HepG2 (cell line): ENCODE data around the gene ABCC3. TPM values are rescaled to one million over a fixed set of nuclear protein-coding genes. Genes with fewer than 3 reads are reported as not detected.

Experiments
- CBFB ChIP-seq: sonication (generic); formaldehyde crosslinking; IDR thresholded peaks from 2 replicates; pipeline ENCODE4 v1.4.0; 2020; ENCODE audit warnings: missing genetic modification reagents
- HIVEP1 ChIP-seq: sonication (generic); formaldehyde crosslinking; IDR thresholded peaks from 2 replicates; pipeline ENCODE4 v1.4.0; 2020; ENCODE audit warnings: mild to moderate bottlenecking, missing genetic modification reagents
- HOXA3 ChIP-seq: sonication (generic); formaldehyde crosslinking; IDR thresholded peaks from 2 replicates; pipeline ENCODE4 v1.5.0; 2020; ENCODE audit warnings: missing genetic modification reagents
- IRX3 ChIP-seq: sonication (generic); formaldehyde crosslinking; IDR thresholded peaks from 2 replicates; pipeline ENCODE4 v1.8.1; 2023; ENCODE audit warnings: mild to moderate bottlenecking, low read depth, missing genetic modification reagents, borderline replicate concordance
- ISX ChIP-seq: sonication (generic); formaldehyde crosslinking; conservative IDR thresholded peaks from 2 replicates; pipeline ENCODE4 v1.5.0; 2020; ENCODE audit warnings: missing genetic modification reagents
- KLF16 ChIP-seq, 2 experiments: sonication (generic) in 1 of 2; formaldehyde crosslinking in 1 of 2; IDR thresholded peaks; 2 replicates each; pipeline versions ENCODE4 v1.6.1 to v1.8.0; 2016 to 2023; ENCODE audit warnings: missing genetic modification reagents in 2 of 2, missing compliant biosample characterization in 1 of 2
- PCBP1 ChIP-seq: fragments of 200-400 bp; formaldehyde crosslinking; IDR thresholded peaks from 2 replicates; pipeline ENCODE4 v1.6.1; 2017; ENCODE audit warnings: mild to moderate bottlenecking, low read depth, low read length, borderline replicate concordance
- POLR2AphosphoS5 ChIP-seq: IDR thresholded peaks from 2 replicates; pipeline ENCODE4 v1.6.1; 2012; ENCODE audit warnings: low read depth, low read length
- PRPF4 ChIP-seq: fragments of 200-400 bp; formaldehyde crosslinking; IDR thresholded peaks from 2 replicates; pipeline ENCODE4 v1.6.1; 2016; ENCODE audit warnings: low read length, low read depth; ENCODE audit not compliant: poor library complexity, severe bottlenecking
- SALL1 ChIP-seq: sonication (generic); formaldehyde crosslinking; IDR thresholded peaks from 2 replicates; pipeline ENCODE4 v1.8.0; 2022; ENCODE audit warnings: mild to moderate bottlenecking, missing genetic modification reagents
- TAF15 ChIP-seq: fragments of 200-400 bp; formaldehyde crosslinking; IDR thresholded peaks from one replicate; pipeline ENCODE4 v1.6.1; 2018; ENCODE audit warnings: mild to moderate bottlenecking, low read depth, low read length; ENCODE audit not compliant: poor library complexity, severe bottlenecking
- ZNF232 ChIP-seq: sonication (generic); formaldehyde crosslinking; IDR thresholded peaks from 2 replicates; pipeline ENCODE4 v1.4.0; 2020; ENCODE audit warnings: missing genetic modification reagents, borderline replicate concordance
- ZNF235 ChIP-seq: sonication (generic); formaldehyde crosslinking; IDR thresholded peaks from 2 replicates; pipeline ENCODE4 v1.8.1; 2023; ENCODE audit warnings: mild to moderate bottlenecking, missing genetic modification reagents, borderline replicate concordance
- polyA plus RNA-seq, 8 experiments: library from polyadenylated mRNA; depleted of rRNA in 3 of 8; stranded (reverse) in 7 of 8; unstranded in 1 of 8; fragments of >200 nt; fragmentation: Illumina TruSeq in 4 of 8; extraction: Trizol in 4 of 8; gene quantifications; 2 replicates each; pipeline versions ENCODE4 v1.2.1 to v1.2.3, GENCODE V29; 2011 to 2016; ENCODE audit warnings: low read depth in 4 of 8, missing spikeins in 1 of 8, mixed read lengths in 1 of 8; ENCODE audit not compliant: insufficient read depth in 1 of 8
- total RNA-seq, 5 experiments: library from RNA; depleted of rRNA; stranded (reverse); fragments of >200 nt; fragmentation: Illumina TruSeq; extraction: Trizol; gene quantifications; 2 replicates each; pipeline ENCODE4 v1.2.3, GENCODE V29; 2016; ENCODE audit warnings: low read depth in 1 of 5
- TF ChIP-seq, protein P1 (sequence below): sonication (generic); formaldehyde crosslinking; IDR thresholded peaks from 2 replicates; pipeline ENCODE4 v1.5.0; 2020; ENCODE audit warnings: mild to moderate bottlenecking, missing genetic modification reagents, borderline replicate concordance
- TF ChIP-seq, protein P2 (sequence below): sonication (generic); formaldehyde crosslinking; IDR thresholded peaks from 2 replicates; pipeline ENCODE4 v1.4.0; 2020; ENCODE audit warnings: missing genetic modification reagents, mild to moderate bottlenecking, borderline replicate concordance
- TF ChIP-seq, protein P3 (sequence below): sonication (generic); formaldehyde crosslinking; IDR thresholded peaks from 2 replicates; pipeline ENCODE4 v1.4.0; 2020; ENCODE audit warnings: low read depth, mild to moderate bottlenecking, missing genetic modification reagents

The ABCC3 gene
- total and polyA plus RNA-seq, 2 of the 13 experiments (the other 11 are each of a cell fraction or from before 2014, with no cell fraction given) = 25.2 to 50.7 TPM

DNA sequence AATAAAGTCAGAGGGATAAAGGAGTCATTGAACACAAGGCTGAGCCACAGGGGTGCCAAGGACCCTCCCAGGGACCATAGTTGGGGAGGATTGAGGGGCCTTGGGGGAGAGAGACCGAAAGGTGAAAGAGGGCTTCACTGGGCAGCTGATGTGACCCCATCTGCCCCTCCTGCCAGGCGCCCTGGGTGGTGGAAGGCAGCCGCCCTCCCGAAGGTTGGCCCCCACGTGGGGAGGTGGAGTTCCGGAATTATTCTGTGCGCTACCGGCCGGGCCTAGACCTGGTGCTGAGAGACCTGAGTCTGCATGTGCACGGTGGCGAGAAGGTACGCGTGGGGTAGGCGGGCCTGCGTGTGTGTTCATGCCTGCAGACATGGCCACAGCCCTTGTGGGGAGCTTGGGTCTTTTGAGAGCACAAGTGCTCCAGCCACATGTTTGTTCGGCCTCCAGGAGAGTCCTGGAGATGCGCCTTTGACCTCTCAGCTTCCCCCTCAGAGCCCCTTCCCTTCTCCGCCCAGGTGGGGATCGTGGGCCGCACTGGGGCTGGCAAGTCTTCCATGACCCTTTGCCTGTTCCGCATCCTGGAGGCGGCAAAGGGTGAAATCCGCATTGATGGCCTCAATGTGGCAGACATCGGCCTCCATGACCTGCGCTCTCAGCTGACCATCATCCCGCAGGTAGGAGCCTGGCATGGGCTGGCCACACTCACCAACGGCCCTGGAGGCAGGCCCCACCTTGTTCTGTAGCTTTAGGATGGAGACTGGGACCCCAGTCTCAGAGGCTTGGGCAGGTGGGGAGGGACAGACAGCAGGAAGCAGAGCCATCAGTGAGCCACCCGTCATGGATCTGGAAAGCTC lies 49.0 kb downstream of the ABCC3 start (continued):
- TF ChIP-seq, protein P1, sequence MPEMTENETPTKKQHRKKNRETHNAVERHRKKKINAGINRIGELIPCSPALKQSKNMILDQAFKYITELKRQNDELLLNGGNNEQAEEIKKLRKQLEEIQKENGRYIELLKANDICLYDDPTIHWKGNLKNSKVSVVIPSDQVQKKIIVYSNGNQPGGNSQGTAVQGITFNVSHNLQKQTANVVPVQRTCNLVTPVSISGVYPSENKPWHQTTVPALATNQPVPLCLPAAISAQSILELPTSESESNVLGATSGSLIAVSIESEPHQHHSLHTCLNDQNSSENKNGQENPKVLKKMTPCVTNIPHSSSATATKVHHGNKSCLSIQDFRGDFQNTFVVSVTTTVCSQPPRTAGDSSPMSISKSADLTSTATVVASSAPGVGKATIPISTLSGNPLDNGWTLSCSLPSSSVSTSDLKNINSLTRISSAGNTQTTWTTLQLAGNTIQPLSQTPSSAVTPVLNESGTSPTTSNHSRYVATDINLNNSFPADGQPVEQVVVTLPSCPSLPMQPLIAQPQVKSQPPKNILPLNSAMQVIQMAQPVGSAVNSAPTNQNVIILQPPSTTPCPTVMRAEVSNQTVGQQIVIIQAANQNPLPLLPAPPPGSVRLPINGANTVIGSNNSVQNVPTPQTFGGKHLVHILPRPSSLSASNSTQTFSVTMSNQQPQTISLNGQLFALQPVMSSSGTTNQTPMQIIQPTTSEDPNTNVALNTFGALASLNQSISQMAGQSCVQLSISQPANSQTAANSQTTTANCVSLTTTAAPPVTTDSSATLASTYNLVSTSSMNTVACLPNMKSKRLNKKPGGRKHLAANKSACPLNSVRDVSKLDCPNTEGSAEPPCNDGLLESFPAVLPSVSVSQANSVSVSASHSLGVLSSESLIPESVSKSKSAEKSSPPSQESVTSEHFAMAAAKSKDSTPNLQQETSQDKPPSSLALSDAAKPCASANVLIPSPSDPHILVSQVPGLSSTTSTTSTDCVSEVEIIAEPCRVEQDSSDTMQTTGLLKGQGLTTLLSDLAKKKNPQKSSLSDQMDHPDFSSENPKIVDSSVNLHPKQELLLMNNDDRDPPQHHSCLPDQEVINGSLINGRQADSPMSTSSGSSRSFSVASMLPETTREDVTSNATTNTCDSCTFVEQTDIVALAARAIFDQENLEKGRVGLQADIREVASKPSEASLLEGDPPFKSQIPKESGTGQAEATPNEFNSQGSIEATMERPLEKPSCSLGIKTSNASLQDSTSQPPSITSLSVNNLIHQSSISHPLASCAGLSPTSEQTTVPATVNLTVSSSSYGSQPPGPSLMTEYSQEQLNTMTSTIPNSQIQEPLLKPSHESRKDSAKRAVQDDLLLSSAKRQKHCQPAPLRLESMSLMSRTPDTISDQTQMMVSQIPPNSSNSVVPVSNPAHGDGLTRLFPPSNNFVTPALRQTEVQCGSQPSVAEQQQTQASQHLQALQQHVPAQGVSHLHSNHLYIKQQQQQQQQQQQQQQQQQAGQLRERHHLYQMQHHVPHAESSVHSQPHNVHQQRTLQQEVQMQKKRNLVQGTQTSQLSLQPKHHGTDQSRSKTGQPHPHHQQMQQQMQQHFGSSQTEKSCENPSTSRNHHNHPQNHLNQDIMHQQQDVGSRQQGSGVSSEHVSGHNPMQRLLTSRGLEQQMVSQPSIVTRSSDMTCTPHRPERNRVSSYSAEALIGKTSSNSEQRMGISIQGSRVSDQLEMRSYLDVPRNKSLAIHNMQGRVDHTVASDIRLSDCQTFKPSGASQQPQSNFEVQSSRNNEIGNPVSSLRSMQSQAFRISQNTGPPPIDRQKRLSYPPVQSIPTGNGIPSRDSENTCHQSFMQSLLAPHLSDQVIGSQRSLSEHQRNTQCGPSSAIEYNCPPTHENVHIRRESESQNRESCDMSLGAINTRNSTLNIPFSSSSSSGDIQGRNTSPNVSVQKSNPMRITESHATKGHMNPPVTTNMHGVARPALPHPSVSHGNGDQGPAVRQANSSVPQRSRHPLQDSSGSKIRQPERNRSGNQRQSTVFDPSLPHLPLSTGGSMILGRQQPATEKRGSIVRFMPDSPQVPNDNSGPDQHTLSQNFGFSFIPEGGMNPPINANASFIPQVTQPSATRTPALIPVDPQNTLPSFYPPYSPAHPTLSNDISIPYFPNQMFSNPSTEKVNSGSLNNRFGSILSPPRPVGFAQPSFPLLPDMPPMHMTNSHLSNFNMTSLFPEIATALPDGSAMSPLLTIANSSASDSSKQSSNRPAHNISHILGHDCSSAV (CRISPR knock-in tag) = no peak
- peak; percentile 17; the same call in 1 of the 2 replicates for TF ChIP-seq SALL1 (CRISPR knock-in tag)
- TF ChIP-seq HIVEP1 = peak; percentile 52; the same call in 1 of the 2 replicates
- no peak for TF ChIP-seq PRPF4
- peak; percentile 19; the same call in 1 of the 2 replicates for TF ChIP-seq CBFB (CRISPR knock-in tag)
- no peak for TF ChIP-seq ISX (CRISPR knock-in tag)
- no peak for TF ChIP-seq TAF15
- TF ChIP-seq PCBP1 = 0 out of 2 replicates have a peak, but pooled peaks have one; percentile 36
- peak; percentile 34; the same call in 1 of the 2 replicates for TF ChIP-seq HOXA3 (CRISPR knock-in tag)
- no peak for TF ChIP-seq ZNF232 (CRISPR knock-in tag)
- TF ChIP-seq ZNF235 (CRISPR knock-in tag) = peak; percentile 56; the same call in 1 of the 2 replicates
- TF ChIP-seq, protein P2, sequence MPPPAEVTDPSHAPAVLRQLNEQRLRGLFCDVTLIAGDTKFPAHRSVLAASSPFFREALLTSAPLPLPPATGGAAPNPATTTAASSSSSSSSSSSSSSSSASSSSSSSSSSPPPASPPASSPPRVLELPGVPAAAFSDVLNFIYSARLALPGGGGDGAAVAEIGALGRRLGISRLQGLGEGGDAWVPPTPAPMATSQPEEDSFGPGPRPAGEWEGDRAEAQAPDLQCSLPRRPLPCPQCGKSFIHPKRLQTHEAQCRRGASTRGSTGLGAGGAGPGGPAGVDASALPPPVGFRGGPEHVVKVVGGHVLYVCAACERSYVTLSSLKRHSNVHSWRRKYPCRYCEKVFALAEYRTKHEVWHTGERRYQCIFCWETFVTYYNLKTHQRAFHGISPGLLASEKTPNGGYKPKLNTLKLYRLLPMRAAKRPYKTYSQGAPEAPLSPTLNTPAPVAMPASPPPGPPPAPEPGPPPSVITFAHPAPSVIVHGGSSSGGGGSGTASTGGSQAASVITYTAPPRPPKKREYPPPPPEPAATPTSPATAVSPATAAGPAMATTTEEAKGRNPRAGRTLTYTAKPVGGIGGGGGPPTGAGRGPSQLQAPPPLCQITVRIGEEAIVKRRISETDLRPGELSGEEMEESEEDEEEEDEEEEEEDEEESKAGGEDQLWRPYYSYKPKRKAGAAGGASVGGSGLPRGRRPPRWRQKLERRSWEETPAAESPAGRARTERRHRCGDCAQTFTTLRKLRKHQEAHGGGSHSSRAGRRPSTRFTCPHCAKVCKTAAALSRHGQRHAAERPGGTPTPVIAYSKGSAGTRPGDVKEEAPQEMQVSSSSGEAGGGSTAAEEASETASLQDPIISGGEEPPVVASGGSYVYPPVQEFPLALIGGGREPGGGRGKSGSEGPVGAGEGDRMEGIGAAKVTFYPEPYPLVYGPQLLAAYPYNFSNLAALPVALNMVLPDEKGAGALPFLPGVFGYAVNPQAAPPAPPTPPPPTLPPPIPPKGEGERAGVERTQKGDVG (CRISPR knock-in tag) = peak; percentile 32; the same call in 1 of the 2 replicates
- TF ChIP-seq, protein P3, sequence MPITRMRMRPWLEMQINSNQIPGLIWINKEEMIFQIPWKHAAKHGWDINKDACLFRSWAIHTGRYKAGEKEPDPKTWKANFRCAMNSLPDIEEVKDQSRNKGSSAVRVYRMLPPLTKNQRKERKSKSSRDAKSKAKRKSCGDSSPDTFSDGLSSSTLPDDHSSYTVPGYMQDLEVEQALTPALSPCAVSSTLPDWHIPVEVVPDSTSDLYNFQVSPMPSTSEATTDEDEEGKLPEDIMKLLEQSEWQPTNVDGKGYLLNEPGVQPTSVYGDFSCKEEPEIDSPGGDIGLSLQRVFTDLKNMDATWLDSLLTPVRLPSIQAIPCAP (CRISPR knock-in tag) = no peak
- 0 out of 2 replicates have a peak, but pooled peaks have one; percentile 31 for TF ChIP-seq IRX3 (CRISPR knock-in tag)
- no peak for TF ChIP-seq KLF16 (CRISPR knock-in tag; IDR thresholded peaks at IDR 0.05)
- TF ChIP-seq POLR2AphosphoS5 = no peak
